Thoracic aorta (tissue), 2 donors: ENCODE measurements around the gene HMG20A. TPM values are rescaled to one million over a fixed set of nuclear protein-coding genes. Genes with fewer than 3 reads are reported as not detected.

ENCODE experiments used
- ATAC-seq: fragments of 150-250 bp; one replicate; pipeline ENCODE4 v1.8.0; 2017; ENCODE audit warnings: low read depth; ENCODE audit not compliant: insufficient number of reproducible peaks, low FRiP score
- DNase-seq: peaks from one replicate; pipeline ENCODE4 v3.0.0-alpha.2; 2020; ENCODE audit warnings: low spot score
- H3K27ac ChIP-seq, 2 donors: fragments of 200-600 bp; sonication (generic); 1 replicate in 1 of 2; 2 replicates in 1 of 2; pipeline ENCODE4 v1.5.1; 2016; ENCODE audit warnings: mild to moderate bottlenecking in 2 of 2, moderate library complexity in 2 of 2
- H3K27me3 ChIP-seq: fragments of 200-600 bp; sonication (generic); replicated peaks from 2 replicates; pipeline ENCODE4 v1.6.0; 2016; ENCODE audit warnings: mild to moderate bottlenecking; ENCODE audit not compliant: insufficient read depth
- H3K36me3 ChIP-seq: fragments of 200-600 bp; sonication (generic); one replicate; pipeline ENCODE4 v1.5.1; 2016
- H3K4me1 ChIP-seq, 2 donors: fragments of 200-600 bp; sonication (generic); 1 replicate in 1 of 2; 2 replicates in 1 of 2; pipeline versions ENCODE4 v1.5.1 to v1.6.0; 2016; ENCODE audit warnings: low read depth in 2 of 2, mild to moderate bottlenecking in 1 of 2; ENCODE audit not compliant: control insufficient read depth in 1 of 2
- H3K4me3 ChIP-seq: fragments of 200-600 bp; sonication (generic); 2 replicates; pipeline ENCODE4 v1.5.1; 2016; ENCODE audit warnings: mild to moderate bottlenecking
- H3K9me3 ChIP-seq: fragments of 200-600 bp; sonication (generic); 2 replicates; pipeline ENCODE4 v1.5.1; 2016
- total RNA-seq, 2 donors: library from RNA; depleted of rRNA; stranded (reverse); fragments of >200 nt; gene quantifications; one replicate each; pipeline versions ENCODE4 v1.1.0 to v1.2.3, GENCODE V29; 2016
- TF ChIP-seq, protein P1 (sequence below): fragments of 200-600 bp; sonication (generic); IDR thresholded peaks from one replicate; pipeline ENCODE4 v1.5.1; 2019; ENCODE audit warnings: antibody characterized with exemption

The HMG20A gene
- total RNA-seq, 2 donors from 2014 or later, result 25.7 to 47.3 TPM

DNA sequence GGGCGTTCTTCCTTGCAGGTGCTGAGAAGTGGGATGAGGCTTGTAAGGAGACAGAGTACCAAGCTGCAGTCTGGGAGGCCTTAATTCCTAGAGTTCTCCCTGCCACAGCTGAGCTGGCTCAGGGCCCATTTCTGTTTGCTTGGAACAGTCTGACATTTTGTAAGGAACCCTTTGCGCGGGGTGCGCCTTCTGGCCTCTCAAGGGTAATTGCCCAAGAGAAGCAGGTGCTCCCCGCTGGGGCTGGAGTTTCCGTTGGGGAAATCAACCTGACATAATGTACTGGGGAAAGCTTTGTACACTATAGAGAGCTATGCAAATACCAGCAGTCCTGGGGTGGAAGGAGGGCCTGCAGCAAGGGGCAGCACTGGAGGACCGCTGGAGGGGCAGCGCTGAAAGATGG is 83.6 kb downstream of the HMG20A start:
- no peak overlapping the region for H3K4me3 ChIP-seq
- DNase-seq, result no peak
- no peaks in the 10 kb centered on the region for H3K27me3 ChIP-seq
- TF ChIP-seq, protein P1, sequence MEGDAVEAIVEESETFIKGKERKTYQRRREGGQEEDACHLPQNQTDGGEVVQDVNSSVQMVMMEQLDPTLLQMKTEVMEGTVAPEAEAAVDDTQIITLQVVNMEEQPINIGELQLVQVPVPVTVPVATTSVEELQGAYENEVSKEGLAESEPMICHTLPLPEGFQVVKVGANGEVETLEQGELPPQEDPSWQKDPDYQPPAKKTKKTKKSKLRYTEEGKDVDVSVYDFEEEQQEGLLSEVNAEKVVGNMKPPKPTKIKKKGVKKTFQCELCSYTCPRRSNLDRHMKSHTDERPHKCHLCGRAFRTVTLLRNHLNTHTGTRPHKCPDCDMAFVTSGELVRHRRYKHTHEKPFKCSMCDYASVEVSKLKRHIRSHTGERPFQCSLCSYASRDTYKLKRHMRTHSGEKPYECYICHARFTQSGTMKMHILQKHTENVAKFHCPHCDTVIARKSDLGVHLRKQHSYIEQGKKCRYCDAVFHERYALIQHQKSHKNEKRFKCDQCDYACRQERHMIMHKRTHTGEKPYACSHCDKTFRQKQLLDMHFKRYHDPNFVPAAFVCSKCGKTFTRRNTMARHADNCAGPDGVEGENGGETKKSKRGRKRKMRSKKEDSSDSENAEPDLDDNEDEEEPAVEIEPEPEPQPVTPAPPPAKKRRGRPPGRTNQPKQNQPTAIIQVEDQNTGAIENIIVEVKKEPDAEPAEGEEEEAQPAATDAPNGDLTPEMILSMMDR, result no peak
- H3K9me3 ChIP-seq, result no peaks in the 10 kb centered on the region
- H3K36me3 ChIP-seq, result no peaks in the 10 kb centered on the region
- H3K27ac ChIP-seq, result no peak overlapping the region
- ATAC-seq, result no peak
- H3K4me1 ChIP-seq, result peaks cover 24 to 28% of the 10 kb centered on the region in 2 donors

GRCh38 chr15:77504871-77505270 is 84.2 kb downstream of the HMG20A start:
- Histone ChIP-seq H3K27me3 (no peaks in the 10 kb centered on the region), H3K4me3 (no peak overlapping the region), H3K4me1 (peaks cover 24 to 30% of the 10 kb centered on the region in 2 donors), H3K36me3 (no peaks in the 10 kb centered on the region), H3K9me3 (no peaks in the 10 kb centered on the region), H3K27ac (no peak overlapping the region)
- no peak for DNase-seq
- TF ChIP-seq, protein P1, result no peak
- ATAC-seq, result no peak

DNA sequence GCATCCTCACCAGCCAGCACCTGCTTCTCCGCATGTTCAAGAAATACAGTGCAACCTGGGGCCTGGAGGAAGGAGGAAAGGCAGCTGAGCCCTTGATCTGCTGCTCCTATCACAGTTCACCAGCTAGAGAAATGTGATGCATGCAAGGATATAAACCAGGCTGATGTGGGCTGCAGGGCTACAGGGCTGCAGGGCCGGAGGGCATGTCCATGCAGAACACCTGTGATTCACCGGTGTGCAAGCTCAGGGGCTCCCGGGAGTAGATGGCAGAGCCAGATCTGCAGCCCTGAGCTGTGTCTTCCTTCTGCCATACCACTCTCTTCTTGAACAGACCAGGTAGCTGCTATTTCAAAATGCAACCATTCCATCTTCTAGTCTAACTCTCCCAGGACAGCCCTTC is 84.9 kb downstream of the HMG20A start:
- Histone ChIP-seq H3K4me1 (peaks cover 24 to 30% of the 10 kb centered on the region in 2 donors), H3K36me3 (no peaks in the 10 kb centered on the region), H3K27me3 (no peaks in the 10 kb centered on the region), H3K4me3 (no peak overlapping the region), H3K9me3 (no peaks in the 10 kb centered on the region), H3K27ac (no peak overlapping the region)
- TF ChIP-seq, protein P1, result no peak
- ATAC-seq (no peak), DNase-seq (no peak)

- DNase-seq (no peak), ATAC-seq (no peak)
- Histone ChIP-seq H3K4me1 (peaks cover 24 to 30% of the 10 kb centered on the region in 2 donors), H3K27ac (peak overlapping the region in 1 of 2 donors; percentile 56), H3K4me3 (no peak overlapping the region), H3K27me3 (no peaks in the 10 kb centered on the region), H3K9me3 (no peaks in the 10 kb centered on the region), H3K36me3 (no peaks in the 10 kb centered on the region)
- TF ChIP-seq, protein P1, result no peak
Measured at GRCh38 chr15:77506311-77507142, 85.8 kb downstream of the HMG20A start.

DNA sequence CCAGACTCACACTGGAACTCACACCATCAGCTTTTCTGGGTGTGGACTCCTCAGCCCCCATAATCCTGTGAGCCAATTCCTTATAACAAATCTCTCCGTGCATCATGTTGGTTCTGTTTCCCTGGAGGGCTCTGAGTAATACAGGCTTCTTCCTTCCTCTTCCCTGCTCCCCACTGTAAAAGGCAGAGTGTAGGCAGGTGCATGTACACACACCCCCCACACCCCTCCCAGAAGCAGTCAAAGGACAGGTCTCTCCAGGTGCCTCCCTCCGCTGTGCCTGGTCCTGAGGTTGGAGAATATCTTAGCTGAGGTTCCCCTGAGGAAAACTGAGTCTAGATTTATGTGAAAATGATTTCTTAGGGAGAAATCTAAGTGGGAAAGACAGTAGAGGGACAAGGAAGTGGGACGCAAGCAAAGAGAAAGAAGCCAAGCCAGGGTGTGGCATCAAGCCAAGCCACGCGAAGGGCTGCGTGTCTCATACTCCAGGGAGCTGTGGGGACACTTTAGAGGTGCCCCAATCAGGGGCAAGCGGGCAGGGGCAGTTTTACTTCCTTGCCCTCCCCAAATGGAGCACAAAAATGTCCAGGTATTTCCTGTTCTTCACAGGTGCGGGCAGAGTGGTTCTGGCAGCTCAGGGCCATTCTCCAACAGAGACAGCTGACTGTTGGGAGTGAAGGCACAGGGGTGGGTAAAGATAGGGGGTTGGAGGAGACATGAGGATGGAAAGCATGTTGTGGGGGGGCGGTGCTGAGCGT is 86.6 kb downstream of the HMG20A start:
- Histone ChIP-seq H3K27ac (peak overlapping the region; percentile 34 to 56), H3K4me1 (peaks cover 24 to 30% of the 10 kb centered on the region in 2 donors), H3K36me3 (no peaks in the 10 kb centered on the region), H3K9me3 (no peaks in the 10 kb centered on the region), H3K4me3 (peak overlapping the region; percentile 44), H3K27me3 (no peaks in the 10 kb centered on the region)
- no peak for ATAC-seq
- DNase-seq, result no peak
- TF ChIP-seq, protein P1, result no peak
